Naive thymus-derived CD4-positive, alpha-beta T cell (primary cell): ENCODE results near the gene EVX2. TPM values are rescaled to one million over a fixed set of nuclear protein-coding genes. Genes with fewer than 3 reads are reported as not detected.

Experiments used
- ATAC-seq: fragments of 150-1000 bp; cut with Tn5 transposase; 2 replicates; pipeline ENCODE4 v1.10.0; 2021; ENCODE audit warnings: mild to moderate bottlenecking, moderate library complexity
- CTCF ChIA-PET: fragments of 350-600 bp; sonication (Branson Sonifier 250); formaldehyde crosslinking; loops from one replicate; lab custom pipeline; 2021; ENCODE audit warnings: antibody characterized with exemption; lab: Charles Lee
- POLR2A ChIA-PET: fragments of 350-600 bp; sonication (Branson Sonifier 250); formaldehyde crosslinking; loops from one replicate; lab custom pipeline; 2021; ENCODE audit warnings: antibody characterized with exemption, inconsistent platforms; lab: Charles Lee
- DNase-seq, 9 donors: peaks; one replicate each; pipeline versions ENCODE4 v3.0.0 to v3.0.0-alpha.2; 2020 to 2022; ENCODE audit warnings: mixed read lengths in 1 of 9
- H3K27ac ChIP-seq: one replicate; pipeline ENCODE4 v1.7.0; 2013; ENCODE audit warnings: mild to moderate bottlenecking, low read depth, low read length, moderate library complexity
- H3K27me3 ChIP-seq, 2 donors: one replicate each; pipeline ENCODE4 v1.7.0; 2013; ENCODE audit warnings: low read length in 2 of 2, mild to moderate bottlenecking in 2 of 2, moderate library complexity in 2 of 2; ENCODE audit not compliant: control insufficient read depth in 2 of 2, insufficient read depth in 2 of 2
- H3K36me3 ChIP-seq, 3 experiments: 1 replicate in 2 of 3; 2 replicates in 1 of 3; pipeline ENCODE4 v1.7.0; 2013; ENCODE audit warnings: low read length in 3 of 3, mild to moderate bottlenecking in 3 of 3, moderate library complexity in 1 of 3; ENCODE audit not compliant: insufficient read depth in 3 of 3, control insufficient read depth in 2 of 3
- H3K4me1 ChIP-seq, 2 donors: one replicate each; pipeline ENCODE4 v1.7.0; 2013; ENCODE audit warnings: low read length in 2 of 2, mild to moderate bottlenecking in 2 of 2, moderate library complexity in 1 of 2; ENCODE audit not compliant: control insufficient read depth in 2 of 2, insufficient read depth in 2 of 2
- H3K4me3 ChIP-seq: 2 replicates; pipeline ENCODE4 v1.7.0; 2013; ENCODE audit warnings: mild to moderate bottlenecking, low read length
- H3K9me3 ChIP-seq, 3 experiments: 1 replicate in 2 of 3; 2 replicates in 1 of 3; pipeline ENCODE4 v1.7.0; 2013; ENCODE audit warnings: low read length in 3 of 3; ENCODE audit not compliant: control insufficient read depth in 2 of 3
- H3K27ac Mint-ChIP-seq, 9 donors: one replicate each; pipeline ENCODE4 v1.8.0; 2020 to 2022; ENCODE audit warnings: mixed read lengths in 9 of 9, mild to moderate bottlenecking in 8 of 9, moderate library complexity in 5 of 9, inconsistent platforms in 2 of 9
- H3K27me3 Mint-ChIP-seq, 5 donors: one replicate each; pipeline ENCODE4 v1.8.0; 2021 to 2022; ENCODE audit warnings: mixed read lengths in 5 of 5, mild to moderate bottlenecking in 1 of 5
- H3K36me3 Mint-ChIP-seq, 5 donors: one replicate each; pipeline ENCODE4 v1.8.0; 2020 to 2022; ENCODE audit warnings: mixed read lengths in 5 of 5, mild to moderate bottlenecking in 3 of 5, inconsistent platforms in 1 of 5
- H3K4me1 Mint-ChIP-seq, 7 donors: one replicate each; pipeline ENCODE4 v1.8.0; 2020 to 2022; ENCODE audit warnings: mixed read lengths in 7 of 7, mild to moderate bottlenecking in 3 of 7, inconsistent platforms in 1 of 7
- H3K4me3 Mint-ChIP-seq, 10 donors: one replicate each; pipeline ENCODE4 v1.8.0; 2020 to 2022; ENCODE audit warnings: mild to moderate bottlenecking in 10 of 10, mixed read lengths in 10 of 10, moderate library complexity in 6 of 10, inconsistent platforms in 2 of 10
- H3K9me3 Mint-ChIP-seq, 11 donors: one replicate each; pipeline ENCODE4 v1.8.0; 2020 to 2022; ENCODE audit warnings: mixed read lengths in 11 of 11, mild to moderate bottlenecking in 4 of 11, inconsistent platforms in 1 of 11, moderate library complexity in 1 of 11
- intact Hi-C, 2 donors: fragments of 100-400 bp; cut with micrococcal nuclease; formaldehyde crosslinking; loops; one replicate each; pipeline ENCODE4 v1.15.1; 2023
- polyA plus RNA-seq, 2 donors: library from polyadenylated mRNA; unstranded; fragments of 300-500 nt; fragmentation: Illumina TruSeq; gene quantifications; one replicate each; pipeline ENCODE4 v1.2.3, GENCODE V29; 2021
- total RNA-seq, 6 experiments: library from RNA in 5 of 6; stranded (reverse) in 5 of 6; gene quantifications; 1 replicate in 5 of 6; 2 replicates in 1 of 6; pipeline ENCODE4 v1.2.3 and lab custom pipeline; 2021 to 2026

Gene EVX2
- total and polyA plus RNA-seq, 7 experiments from 2014 or later, result not detected

DNA sequence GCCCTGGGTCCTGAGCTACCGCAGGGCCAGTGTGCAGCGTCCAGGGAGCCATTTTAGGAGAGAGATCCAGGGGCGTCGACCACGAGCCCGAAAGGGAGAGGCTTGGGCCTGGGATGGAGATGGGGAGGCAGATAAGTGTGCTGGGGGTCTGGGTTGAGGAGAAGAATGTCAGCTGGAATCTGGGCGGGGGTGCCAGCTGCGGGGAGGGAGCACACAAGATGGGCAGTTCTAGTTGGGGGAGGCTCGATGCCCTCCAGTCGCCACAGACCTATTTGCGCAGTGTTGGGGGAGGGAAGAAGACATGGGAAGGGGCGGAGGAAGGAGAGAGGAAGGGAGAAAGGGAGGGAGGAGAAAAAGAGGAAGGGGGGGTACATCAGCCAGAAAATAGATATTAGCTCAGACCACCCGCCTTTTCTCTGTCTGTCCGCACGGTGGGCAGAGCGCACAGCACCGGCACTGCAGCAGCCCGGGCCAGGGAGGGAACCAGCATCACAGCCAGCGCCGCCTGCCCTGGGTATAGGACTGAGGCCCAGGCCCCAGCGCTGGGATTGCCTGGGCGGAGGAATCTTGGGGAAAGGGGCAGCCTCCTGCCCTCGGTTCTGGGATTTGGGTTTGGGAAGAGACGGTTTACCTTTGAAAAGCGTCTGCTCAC is 21.4 kb upstream of the EVX2 start:
- Histone ChIP-seq H3K36me3 (no peaks in the 10 kb centered on the region), H3K4me3 (no peak overlapping the region), H3K27me3 (peaks cover 12 to 63% of the 10 kb centered on the region in 2 donors), H3K9me3 (peaks cover 0 to 11% (median 0%) of the 10 kb centered on the region in 3 experiments), H3K4me1 (peaks cover 0 to 18% of the 10 kb centered on the region in 2 donors), H3K27ac (no peak overlapping the region)
- ATAC-seq (no peak), DNase-seq (peak in 1 of 9 donors; percentile 20)
- intact Hi-C loops, result no loop called here
- peaks cover 0 to 18% (median 6%) of the 10 kb centered on the region in 5 donors for H3K36me3 Mint-ChIP-seq
- POLR2A ChIA-PET, result interaction anchor here (0.6 kb wide), 1 partner anchor 1200 kb away, joined by 3 read pairs; no protein-coding TSS in a partner anchor
- peak overlapping the region in 8 of 10 donors; percentile 14 to 83 (median 40) for H3K4me3 Mint-ChIP-seq
- CTCF ChIA-PET, result no interaction called here
- H3K27me3 Mint-ChIP-seq, result peaks cover 78 to 89% (median 84%) of the 10 kb centered on the region in 5 donors
- peaks cover 0 to 29% (median 8%) of the 10 kb centered on the region in 11 donors for H3K9me3 Mint-ChIP-seq
- H3K4me1 Mint-ChIP-seq, result peaks cover 16 to 45% (median 28%) of the 10 kb centered on the region in 7 donors
- peak overlapping the region in 2 of 9 donors; percentile 60 to 81 for H3K27ac Mint-ChIP-seq

DNA sequence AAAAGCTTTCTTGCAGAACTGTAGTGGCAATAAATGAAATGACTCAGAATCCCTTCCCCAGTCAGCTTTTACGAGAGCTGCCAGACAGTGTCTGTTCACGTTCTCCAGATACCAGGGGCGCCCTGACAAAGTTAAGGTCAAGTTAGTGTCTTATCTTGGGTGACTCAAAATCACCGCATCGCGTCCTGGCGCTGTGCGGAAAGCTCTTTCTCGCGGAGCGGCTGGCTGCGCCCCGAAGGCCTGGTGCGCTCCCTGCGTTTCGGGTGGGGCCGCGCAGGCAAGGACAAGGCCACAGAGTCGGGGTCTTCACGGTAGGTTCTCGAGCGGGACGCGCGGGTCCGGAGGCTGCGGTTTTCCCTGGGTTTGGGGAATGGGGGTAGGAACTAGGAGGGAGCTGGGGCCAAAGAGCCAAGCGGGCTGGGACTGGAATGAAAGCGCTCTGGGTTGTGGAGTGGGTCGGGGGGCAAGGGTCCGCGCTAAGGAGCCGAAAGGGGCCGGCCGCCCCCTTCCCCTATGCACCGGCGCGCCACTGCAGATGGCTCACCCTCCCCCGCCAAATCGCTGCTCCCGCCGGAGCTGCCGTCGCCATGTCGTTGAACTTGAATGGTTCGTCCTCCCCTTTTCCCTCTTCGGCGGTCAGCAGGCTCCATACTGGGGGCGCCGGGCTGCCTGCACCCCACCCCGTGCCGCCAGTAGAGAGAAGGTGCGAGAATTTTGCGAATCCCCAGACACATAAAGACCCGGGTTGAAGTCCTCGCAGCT is 20.7 kb upstream of the EVX2 start:
- Histone ChIP-seq H3K27ac (no peak overlapping the region), H3K4me3 (no peak overlapping the region), H3K27me3 (peaks cover 12 to 59% of the 10 kb centered on the region in 2 donors), H3K36me3 (no peaks in the 10 kb centered on the region), H3K9me3 (peaks cover 0 to 5% (median 0%) of the 10 kb centered on the region in 3 experiments), H3K4me1 (peaks cover 0 to 18% of the 10 kb centered on the region in 2 donors)
- ATAC-seq (no peak), DNase-seq (peak in 1 of 9 donors; percentile 20)
- Mint-ChIP-seq H3K27ac (peak overlapping the region in 2 of 9 donors; percentile 11 to 81), H3K36me3 (peaks cover 0 to 12% (median 6%) of the 10 kb centered on the region in 5 donors), H3K9me3 (peaks cover 0 to 24% (median 5%) of the 10 kb centered on the region in 11 donors), H3K4me3 (peak overlapping the region in 6 of 10 donors; percentile 14 to 44 (median 20)), H3K27me3 (peaks cover 74 to 86% (median 79%) of the 10 kb centered on the region in 5 donors), H3K4me1 (peaks cover 16 to 44% (median 27%) of the 10 kb centered on the region in 7 donors)
- ChIA-PET CTCF (no interaction called here), POLR2A (interaction anchor here (0.6 kb wide), 1 partner anchor 1200 kb away, joined by 3 read pairs; no protein-coding TSS in a partner anchor)
- intact Hi-C loops, result no loop called here

- POLR2A ChIA-PET, result no interaction called here
- no peak for ATAC-seq
- CTCF ChIA-PET, result no interaction called here
Observed at GRCh38 chr2:176103742-176104315, 20.1 kb upstream of the EVX2 start.

GRCh38 chr2:176103194-176103593 is 19.4 kb upstream of the EVX2 start:
- H3K9me3 Mint-ChIP-seq, result peaks cover 0 to 20% (median 2%) of the 10 kb centered on the region in 11 donors
- no peak for DNase-seq
- Histone ChIP-seq H3K4me3 (no peak overlapping the region), H3K36me3 (no peaks in the 10 kb centered on the region), H3K27me3 (peaks cover 13 to 52% of the 10 kb centered on the region in 2 donors), H3K27ac (no peak overlapping the region), H3K9me3 (no peaks in the 10 kb centered on the region), H3K4me1 (peaks cover 0 to 14% of the 10 kb centered on the region in 2 donors)
- peaks cover 13 to 31% (median 18%) of the 10 kb centered on the region in 7 donors for H3K4me1 Mint-ChIP-seq
- ATAC-seq, result no peak
- H3K27ac Mint-ChIP-seq, result no peak overlapping the region
- peak overlapping the region in 1 of 10 donors; percentile 1 for H3K4me3 Mint-ChIP-seq
- ChIA-PET POLR2A (interaction anchor here (1.0 kb wide), 1 partner anchor 25 kb away, joined by 3 read pairs; no protein-coding TSS in a partner anchor), CTCF (no interaction called here)
- H3K27me3 Mint-ChIP-seq, result peaks cover 73 to 85% (median 79%) of the 10 kb centered on the region in 5 donors
- H3K36me3 Mint-ChIP-seq, result peaks cover 0 to 5% (median 3%) of the 10 kb centered on the region in 5 donors
- intact Hi-C loops, result no loop called here

More at GRCh38 chr2:176103742-176104315, 20.1 kb upstream of the EVX2 start:
- Histone ChIP-seq H3K9me3 (no peaks in the 10 kb centered on the region), H3K27ac (no peak overlapping the region), H3K4me3 (no peak overlapping the region), H3K4me1 (peaks cover 0 to 14% of the 10 kb centered on the region in 2 donors), H3K27me3 (peaks cover 8 to 52% of the 10 kb centered on the region in 2 donors), H3K36me3 (no peaks in the 10 kb centered on the region)
- peaks cover 0 to 7% (median 4%) of the 10 kb centered on the region in 5 donors for H3K36me3 Mint-ChIP-seq
- peaks cover 74 to 86% (median 79%) of the 10 kb centered on the region in 5 donors for H3K27me3 Mint-ChIP-seq
- peak overlapping the region in 2 of 10 donors; percentile 14 to 23 for H3K4me3 Mint-ChIP-seq
- H3K27ac Mint-ChIP-seq, result peak overlapping the region in 1 of 9 donors; percentile 11
- no peak for DNase-seq
- intact Hi-C loops, result no loop called here
- peaks cover 14 to 37% (median 20%) of the 10 kb centered on the region in 7 donors for H3K4me1 Mint-ChIP-seq
- peaks cover 0 to 20% (median 2%) of the 10 kb centered on the region in 11 donors for H3K9me3 Mint-ChIP-seq

- peak overlapping the region in 1 of 10 donors; percentile 3 for H3K4me3 Mint-ChIP-seq
- peaks cover 81 to 92% (median 87%) of the 10 kb centered on the region in 5 donors for H3K27me3 Mint-ChIP-seq
- Histone ChIP-seq H3K4me1 (peaks cover 2 to 15% of the 10 kb centered on the region in 2 donors), H3K36me3 (no peaks in the 10 kb centered on the region), H3K4me3 (no peak overlapping the region), H3K27me3 (peaks cover 17 to 56% of the 10 kb centered on the region in 2 donors), H3K9me3 (no peaks in the 10 kb centered on the region), H3K27ac (no peak overlapping the region)
- intact Hi-C loops, result no loop called here
- ATAC-seq (no peak), DNase-seq (no peak)
- no peak overlapping the region for H3K27ac Mint-ChIP-seq
- peaks cover 18 to 38% (median 25%) of the 10 kb centered on the region in 7 donors for H3K4me1 Mint-ChIP-seq
- ChIA-PET CTCF (no interaction called here), POLR2A (interaction anchor here (1.0 kb wide), 1 partner anchor 26 kb away, joined by 3 read pairs; no protein-coding TSS in a partner anchor)
- H3K36me3 Mint-ChIP-seq, result peaks cover 0 to 5% (median 3%) of the 10 kb centered on the region in 5 donors
- peaks cover 0 to 20% (median 2%) of the 10 kb centered on the region in 11 donors for H3K9me3 Mint-ChIP-seq
Observed at GRCh38 chr2:176102309-176102866, 18.6 kb upstream of the EVX2 start.

GRCh38 chr2:176101842-176102241 is 18.1 kb upstream of the EVX2 start:
- H3K9me3 Mint-ChIP-seq, result peaks cover 0 to 20% (median 2%) of the 10 kb centered on the region in 11 donors
- DNase-seq, result peak in 1 of 9 donors; percentile 12
- H3K4me1 Mint-ChIP-seq, result peaks cover 19 to 39% (median 27%) of the 10 kb centered on the region in 7 donors
- H3K36me3 Mint-ChIP-seq, result peaks cover 0 to 5% (median 3%) of the 10 kb centered on the region in 5 donors
- Histone ChIP-seq H3K27ac (no peak overlapping the region), H3K4me3 (no peak overlapping the region), H3K4me1 (peaks cover 7 to 17% of the 10 kb centered on the region in 2 donors), H3K9me3 (no peaks in the 10 kb centered on the region), H3K27me3 (peaks cover 22 to 53% of the 10 kb centered on the region in 2 donors), H3K36me3 (no peaks in the 10 kb centered on the region)
- no peak for ATAC-seq
- H3K27me3 Mint-ChIP-seq, result peaks cover 83 to 92% (median 88%) of the 10 kb centered on the region in 5 donors
- intact Hi-C loops, result no loop called here
- H3K4me3 Mint-ChIP-seq, result no peak overlapping the region
- ChIA-PET CTCF (no interaction called here), POLR2A (no interaction called here)
- H3K27ac Mint-ChIP-seq, result no peak overlapping the region
